GM12874 (cell line): ENCODE data around the gene SPATA33.
A peak's percentile ranks its signal among the peaks of the same experiment; 100 is the strongest.

Experiments used
- CTCF ChIP-seq: IDR thresholded peaks from 2 replicates; pipeline ENCODE4 v1.5.1; 2011; ENCODE audit warnings: low read depth, mild to moderate bottlenecking, control low read depth, low read length, moderate library complexity; ENCODE audit not compliant: insufficient read depth

Gene SPATA33

GRCh38 chr16:89695086-89695874 is 37.6 kb downstream of the SPATA33 start:
- no peak for TF ChIP-seq CTCF

- no peak for TF ChIP-seq CTCF
These were observed 38.4 kb downstream of the SPATA33 start for GRCh38 chr16:89695875-89696669.

GRCh38 chr16:89696670-89697128 is 39.1 kb downstream of the SPATA33 start:
- TF ChIP-seq CTCF: no peak

GRCh38 chr16:89697161-89697615 is 39.6 kb downstream of the SPATA33 start:
- no peak for TF ChIP-seq CTCF

GRCh38 chr16:89697616-89698331 is 40.1 kb downstream of the SPATA33 start:
- no peak for TF ChIP-seq CTCF

GRCh38 chr16:89700100-89700648 is 42.5 kb downstream of the SPATA33 start:
- peak; percentile 57 for TF ChIP-seq CTCF
